Endothelial cell of umbilical vein (primary cell): ENCODE results near the gene YTHDC1.

ENCODE experiments used
- CTCF ChIP-seq, 2 donors: IDR thresholded peaks; 1 replicate in 1 of 2; 2 replicates in 1 of 2; pipeline ENCODE4 v1.5.1; 2011; ENCODE audit warnings: low read length in 2 of 2, mild to moderate bottlenecking in 2 of 2, moderate library complexity in 2 of 2, control low read depth in 1 of 2, inconsistent platforms in 1 of 2, low read depth in 1 of 2; ENCODE audit not compliant: insufficient read depth in 1 of 2; ENCODE audit errors: extremely low read depth in 1 of 2
- EZH2 ChIP-seq: IDR thresholded peaks from 2 replicates; pipeline ENCODE4 v1.6.1; 2012; ENCODE audit warnings: borderline replicate concordance, low read depth, mild to moderate bottlenecking, moderate library complexity, low read length, inconsistent platforms; ENCODE audit not compliant: severe bottlenecking
- POLR2A ChIP-seq: IDR thresholded peaks from 2 replicates; pipeline ENCODE4 v1.6.1; 2012; ENCODE audit warnings: low read depth, mild to moderate bottlenecking, control low read depth, low read length
- POLR2AphosphoS5 ChIP-seq: IDR thresholded peaks from 2 replicates; pipeline ENCODE4 v1.6.1; 2012; ENCODE audit warnings: low read depth, mild to moderate bottlenecking, control low read depth, low read length, moderate library complexity; ENCODE audit not compliant: insufficient read depth

GRCh38 chr4:68365068-68365467, 15.2 kb upstream of the YTHDC1 start:
- TF ChIP-seq CTCF (IDR thresholded peaks at IDR 0.05; ENCODE audit: extremely low read depth in 1 of 2, insufficient read depth in 1 of 2, low read depth in 1 of 2, low read length in 2 of 2): no peak
- no peak for TF ChIP-seq POLR2A
- TF ChIP-seq EZH2: no peak
- TF ChIP-seq POLR2AphosphoS5: no peak
